Lower leg skin (tissue), 4 donors: Measurements from ENCODE around the gene SNTG2. TPM values are rescaled to one million over a fixed set of nuclear protein-coding genes. Genes with fewer than 3 reads are reported as not detected.

Experiments used
- DNase-seq, 2 donors: peaks; one replicate each; pipeline ENCODE4 v3.0.0-alpha.2; 2019; ENCODE audit warnings: low spot score in 2 of 2
- H3K4me3 ChIP-seq: fragments of 200-600 bp; sonication (generic); 2 replicates; pipeline ENCODE4 v1.5.1; 2017; ENCODE audit warnings: mild to moderate bottlenecking, low read depth; ENCODE audit not compliant: poor library complexity, severe bottlenecking
- CTCF ChIP-seq, 3 donors: fragments of 450-650 bp; IDR thresholded peaks; one replicate each; pipeline ENCODE4 v1.5.1; 2016; ENCODE audit warnings: antibody characterized with exemption in 3 of 3, mild to moderate bottlenecking in 3 of 3, moderate library complexity in 2 of 3
- POLR2A ChIP-seq, 2 donors: fragments of 450-650 bp; IDR thresholded peaks; one replicate each; pipeline ENCODE4 v1.6.1; 2016 to 2017; ENCODE audit warnings: antibody characterized with exemption in 2 of 2, mild to moderate bottlenecking in 1 of 2, moderate library complexity in 1 of 2
- WGBS, 2 donors: methylation state at CpG; one replicate each; pipeline ENCODE4 v1.1.5; 2018; 5-methylcytosine and 5-hydroxymethylcytosine counted together
- intact Hi-C: fragments of 100-400 bp; cut with DNase I; formaldehyde crosslinking; loops from one replicate; pipeline ENCODE4 v1.15.0; 2023; ENCODE audit warnings: low total_unique reads
- total RNA-seq, 4 donors: library from RNA; depleted of rRNA; stranded (reverse); fragments of >200 nt; gene quantifications; one replicate each; pipeline ENCODE4 v1.1.0, GENCODE V29; 2016

The SNTG2 gene
- total RNA-seq, 4 donors from 2014 or later = 1.4 to 15.3 (median 6.3) TPM

GRCh38 chr2:1041012-1041805 lies 90.6 kb downstream of the SNTG2 start:
- no peak overlapping the region for H3K4me3 ChIP-seq
- DNase-seq = no peak
- TF ChIP-seq CTCF (IDR thresholded peaks at IDR 0.05) = no peak
- TF ChIP-seq POLR2A (IDR thresholded peaks at IDR 0.05) = no peak
- intact Hi-C loops = no loop called here
- WGBS, 2 donors = 85 to 88% methylated on average over 9 of the region's 9 CpGs

- no peak for DNase-seq
- no peak overlapping the region for H3K4me3 ChIP-seq
- TF ChIP-seq CTCF (IDR thresholded peaks at IDR 0.05) = no peak
- TF ChIP-seq POLR2A (IDR thresholded peaks at IDR 0.05) = no peak
- 84 to 90% methylated on average over 1 of the region's 1 CpG for WGBS, 2 donors
- intact Hi-C loops = no loop called here
Observed at GRCh38 chr2:1045109-1045508, 94.5 kb downstream of the SNTG2 start.

GRCh38 chr2:1046067-1046466 lies 95.4 kb downstream of the SNTG2 start:
- 66 to 74% methylated on average over 4 of the region's 4 CpGs for WGBS, 2 donors
- no peak for DNase-seq
- intact Hi-C loops = no loop called here
- TF ChIP-seq POLR2A (IDR thresholded peaks at IDR 0.05) (no peak), CTCF (IDR thresholded peaks at IDR 0.05) (no peak)
- no peak overlapping the region for H3K4me3 ChIP-seq

- DNase-seq = no peak
- intact Hi-C loops = no loop called here
- H3K4me3 ChIP-seq = no peak overlapping the region
- 4 to 65% methylated on average over 1 of the region's 1 CpG for WGBS, 2 donors
- TF ChIP-seq POLR2A (IDR thresholded peaks at IDR 0.05) (no peak), CTCF (IDR thresholded peaks at IDR 0.05) (no peak)
Observed at GRCh38 chr2:1047485-1047884, 96.8 kb downstream of the SNTG2 start.

DNA sequence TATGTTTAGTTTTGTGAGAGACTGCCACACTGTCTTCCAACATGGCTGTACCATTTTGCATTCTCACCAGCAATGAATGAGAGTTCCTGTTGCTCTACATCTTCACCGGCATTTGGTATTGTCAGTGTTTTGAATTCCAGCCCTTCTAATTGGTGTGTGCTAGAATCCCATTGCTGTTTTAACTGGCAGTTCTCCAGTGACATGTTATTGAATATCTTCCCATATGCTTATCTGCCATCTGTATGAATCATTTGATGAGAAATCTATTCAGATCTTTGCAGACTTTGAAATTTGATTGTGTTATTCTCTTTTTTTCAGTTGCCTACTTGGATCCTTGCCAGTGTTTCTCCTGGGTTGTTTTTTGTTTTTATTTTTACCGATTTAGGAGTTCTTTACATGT lies 99.0 kb downstream of the SNTG2 start:
- WGBS, 2 donors = 34 to 51% methylated on average over 2 of the region's 2 CpGs
- H3K4me3 ChIP-seq = no peak overlapping the region
- no peak for DNase-seq
- intact Hi-C loops = no loop called here
- no peak for TF ChIP-seq CTCF (IDR thresholded peaks at IDR 0.05)
- TF ChIP-seq POLR2A (IDR thresholded peaks at IDR 0.05) = no peak

GRCh38 chr2:1051075-1051474 lies 100.4 kb downstream of the SNTG2 start:
- no peak for DNase-seq
- intact Hi-C loops = no loop called here
- WGBS, 2 donors = 56 to 60% methylated on average over 3 of the region's 3 CpGs
- TF ChIP-seq CTCF (IDR thresholded peaks at IDR 0.05) (no peak), POLR2A (IDR thresholded peaks at IDR 0.05) (no peak)
- H3K4me3 ChIP-seq = no peak overlapping the region
